LNCaP clone FGC (cell line): Measurements from ENCODE around the gene APAF1.

Experiments used
- DNase-seq: peaks from one replicate; pipeline ENCODE4 v3.0.0-alpha.2; 2011; ENCODE audit warnings: low read depth
- H3K4me3 ChIP-seq: 2 replicates; pipeline ENCODE4 v1.5.1; 2011; ENCODE audit warnings: mild to moderate bottlenecking, low read depth, low read length, control low read depth
- CTCF ChIP-seq: IDR thresholded peaks from 2 replicates; pipeline ENCODE4 v1.5.1; 2012; ENCODE audit warnings: mild to moderate bottlenecking; ENCODE audit not compliant: control insufficient read depth, insufficient read depth; ENCODE audit errors: extremely low read depth

APAF1 gene

GRCh38 chr12:98771811-98772752, 127.0 kb downstream of the APAF1 start:
- no peak for TF ChIP-seq CTCF
- no peak for DNase-seq

GRCh38 chr12:98772818-98773217, 127.7 kb downstream of the APAF1 start:
- no peak for TF ChIP-seq CTCF
- no peak overlapping the region for H3K4me3 ChIP-seq
- DNase-seq = no peak

More at GRCh38 chr12:98771811-98772752, 127.0 kb downstream of the APAF1 start:
- no peak overlapping the region for H3K4me3 ChIP-seq

GRCh38 chr12:98780261-98780660, 135.2 kb downstream of the APAF1 start:
- TF ChIP-seq CTCF = no peak
- H3K4me3 ChIP-seq = no peak overlapping the region
- DNase-seq = no peak

GRCh38 chr12:98783420-98783819, 138.3 kb downstream of the APAF1 start:
- no peak for DNase-seq
- H3K4me3 ChIP-seq = no peak overlapping the region
- TF ChIP-seq CTCF = no peak
